B cell (primary cell): ENCODE measurements around the gene INSRR. TPM values are rescaled to one million over a fixed set of nuclear protein-coding genes. Genes with fewer than 3 reads are reported as not detected.

ENCODE experiments used
- ATAC-seq: fragments of 200-7000 bp; cut with Tn5 transposase; one replicate; pipeline ENCODE4 v1.10.0; 2021; ENCODE audit warnings: low read depth, mild to moderate bottlenecking, moderate number of reproducible peaks, moderate library complexity
- CTCF ChIA-PET: fragments of 350-600 bp; sonication (Branson Sonifier 250); formaldehyde crosslinking; loops from one replicate; lab custom pipeline; 2021; ENCODE audit warnings: antibody characterized with exemption, inconsistent platforms; lab: Charles Lee
- POLR2A ChIA-PET: fragments of 350-600 bp; sonication (Branson Sonifier 250); formaldehyde crosslinking; loops from one replicate; lab custom pipeline; 2021; ENCODE audit warnings: antibody characterized with exemption; lab: Charles Lee
- DNase-seq: peaks from one replicate; pipeline ENCODE4 v3.0.0; 2013
- H2AFZ ChIP-seq: 2 replicates; pipeline ENCODE4 v1.6.1; 2012; ENCODE audit warnings: mild to moderate bottlenecking, low read depth, low read length; ENCODE audit not compliant: insufficient read depth, poor library complexity, severe bottlenecking
- H3K27ac ChIP-seq, 2 donors: 1 replicate in 1 of 2; 2 replicates in 1 of 2; pipeline ENCODE4 v1.5.1; 2012 to 2013; ENCODE audit warnings: low read length in 2 of 2, mild to moderate bottlenecking in 2 of 2, moderate library complexity in 1 of 2
- H3K27me3 ChIP-seq, 4 experiments: fragments of 200-600 bp in 1 of 4; sonication (generic) in 1 of 4; replicated peaks in 1 of 4; 1 replicate in 2 of 4; 2 replicates in 2 of 4; pipeline versions ENCODE4 v1.6.1 to v1.7.0; 2013 to 2016; ENCODE audit warnings: low read length in 3 of 4, mild to moderate bottlenecking in 2 of 4, mixed read lengths in 1 of 4, moderate library complexity in 1 of 4; ENCODE audit not compliant: insufficient read depth in 4 of 4, control insufficient read depth in 3 of 4; ENCODE audit errors: control extremely low read depth in 1 of 4
- H3K36me3 ChIP-seq, 2 experiments: replicated peaks in 1 of 2; 1 replicate in 1 of 2; 2 replicates in 1 of 2; pipeline versions ENCODE4 v1.6.1 to v1.7.1; 2013; ENCODE audit warnings: low read length in 1 of 2; ENCODE audit not compliant: insufficient read depth in 2 of 2, control insufficient read depth in 1 of 2; ENCODE audit errors: control extremely low read depth in 1 of 2, extremely low read depth in 1 of 2
- H3K4me1 ChIP-seq, 2 donors: fragments of 200-600 bp in 1 of 2; sonication (generic) in 1 of 2; 1 replicate in 1 of 2; 2 replicates in 1 of 2; pipeline versions ENCODE4 v1.5.1 to v1.6.1; 2013 to 2017; ENCODE audit warnings: low read length in 2 of 2; ENCODE audit not compliant: control insufficient read depth in 2 of 2, insufficient read depth in 2 of 2
- H3K4me2 ChIP-seq: replicated peaks from 2 replicates; pipeline ENCODE3; 2012; ENCODE audit warnings: mild to moderate bottlenecking, low read depth, low read length; ENCODE audit not compliant: poor library complexity, severe bottlenecking
- H3K4me3 ChIP-seq, 5 experiments: fragments of 200-600 bp in 1 of 5; sonication (generic) in 1 of 5; 1 replicate in 3 of 5; 2 replicates in 2 of 5; pipeline versions ENCODE4 v1.5.1 to v1.7.0; 2011 to 2016; ENCODE audit warnings: low read length in 4 of 5, mild to moderate bottlenecking in 4 of 5, low read depth in 2 of 5, control low read depth in 1 of 5, moderate library complexity in 1 of 5; ENCODE audit not compliant: insufficient read depth in 1 of 5; ENCODE audit errors: control extremely low read depth in 1 of 5, extremely low read depth in 1 of 5
- H3K79me2 ChIP-seq: fragments of 200-600 bp; sonication (generic); one replicate; pipeline ENCODE4 v1.6.0; 2016; ENCODE audit warnings: low read length; ENCODE audit not compliant: control insufficient read depth, insufficient read depth
- H3K9ac ChIP-seq: fragments of 200-600 bp; sonication (generic); 2 replicates; pipeline ENCODE4 v1.6.1; 2017; ENCODE audit warnings: mild to moderate bottlenecking, low read length, moderate library complexity
- H3K9me3 ChIP-seq, 3 donors: one replicate each; pipeline versions ENCODE4 v1.6.1 to v1.7.1; 2013; ENCODE audit warnings: low read length in 2 of 3; ENCODE audit not compliant: control insufficient read depth in 2 of 3, insufficient read depth in 1 of 3; ENCODE audit errors: control extremely low read depth in 1 of 3
- H4K20me1 ChIP-seq: 2 replicates; pipeline ENCODE4 v1.6.0; 2012; ENCODE audit warnings: mild to moderate bottlenecking, low read length; ENCODE audit not compliant: insufficient read depth, control insufficient read depth, poor library complexity, severe bottlenecking
- H3K27ac Mint-ChIP-seq: one replicate; pipeline ENCODE4 v1.8.0; 2021; ENCODE audit warnings: mixed read lengths
- H3K27me3 Mint-ChIP-seq: one replicate; pipeline ENCODE4 v1.8.0; 2021; ENCODE audit warnings: mixed read lengths
- H3K4me1 Mint-ChIP-seq: one replicate; pipeline ENCODE4 v1.8.0; 2021; ENCODE audit warnings: mixed read lengths
- H3K4me3 Mint-ChIP-seq: one replicate; pipeline ENCODE4 v1.8.0; 2021; ENCODE audit warnings: mixed read lengths
- H3K9me3 Mint-ChIP-seq: one replicate; pipeline ENCODE4 v1.8.0; 2022; ENCODE audit warnings: mixed read lengths; ENCODE audit not compliant: insufficient read depth
- CTCF ChIP-seq: fragments of 200-600 bp; IDR thresholded peaks from one replicate; pipeline ENCODE4 v1.8.0; 2022; ENCODE audit warnings: antibody characterized with exemption, mild to moderate bottlenecking
- EZH2 ChIP-seq: IDR thresholded peaks from 2 replicates; pipeline ENCODE4 v1.6.1; 2012; ENCODE audit warnings: borderline replicate concordance, low read depth, mild to moderate bottlenecking, moderate library complexity, low read length; ENCODE audit not compliant: insufficient read depth, poor library complexity, severe bottlenecking
- WGBS: methylation state at CpG from one replicate; pipeline ENCODE4 v1.1.5; 2013; ENCODE audit warnings: missing lambda C conversion rate; ENCODE audit not compliant: insufficient coverage; 5-methylcytosine and 5-hydroxymethylcytosine counted together
- intact Hi-C: fragments of 100-400 bp; cut with micrococcal nuclease; formaldehyde crosslinking; loops from one replicate; pipeline ENCODE4 v1.10.0; 2022
- polyA plus RNA-seq: library from polyadenylated mRNA; depleted of rRNA; stranded (reverse); fragments of >200 nt; gene quantifications from 2 replicates; pipeline ENCODE4 v1.2.3, GENCODE V29; 2012
- total RNA-seq, 2 donors: library from RNA; stranded (reverse); fragments of 120-200 nt in 1 of 2; gene quantifications; 1 replicate in 1 of 2; 2 replicates in 1 of 2; pipeline versions ENCODE4 v1.2.3 to v1.2.4, GENCODE V29; 2013 to 2022

Gene INSRR
- total and polyA plus RNA-seq, 2 donors (not counting 1 experiment from before 2014, with no cell fraction given), result not detected

- Histone ChIP-seq H3K4me3 (no peak overlapping the region), H4K20me1 (no peaks in the 10 kb centered on the region), H3K27me3 (no peaks in the 10 kb centered on the region), H3K4me1 (peaks cover 0 to 6% of the 10 kb centered on the region in 2 donors), H3K9me3 (no peaks in the 10 kb centered on the region), H2AFZ (no peak overlapping the region), H3K36me3 (peaks cover 0 to 10% of the 10 kb centered on the region in 2 experiments), H3K9ac (no peak overlapping the region), H3K79me2 (no peaks in the 10 kb centered on the region), H3K4me2 (no peak overlapping the region), H3K27ac (no peak overlapping the region)
- TF ChIP-seq CTCF, result no peak
- no peak for TF ChIP-seq EZH2
- DNase-seq, result no peak
- ATAC-seq, result no peak
- Mint-ChIP-seq H3K4me3 (no peak overlapping the region), H3K27ac (no peak overlapping the region), H3K9me3 (no peaks in the 10 kb centered on the region), H3K4me1 (peaks cover 4% of the 10 kb centered on the region), H3K27me3 (no peaks in the 10 kb centered on the region)
- intact Hi-C loops, result no loop called here
- CTCF ChIA-PET, result interaction anchor here (1.0 kb wide), 1 partner anchor 9 kb away, joined by 3 read pairs; no protein-coding TSS in a partner anchor
- no CpG with 5 or more reads among the region's 3 CpGs for WGBS
- POLR2A ChIA-PET, result no interaction called here
These were observed 53.0 kb downstream of the INSRR start for GRCh38 chr1:156805766-156806511.

- Histone ChIP-seq H3K9ac (no peak overlapping the region), H3K27me3 (no peaks in the 10 kb centered on the region), H3K9me3 (no peaks in the 10 kb centered on the region), H4K20me1 (no peaks in the 10 kb centered on the region), H3K4me1 (peaks cover 0 to 6% of the 10 kb centered on the region in 2 donors), H3K4me3 (no peak overlapping the region), H3K27ac (no peak overlapping the region), H2AFZ (no peak overlapping the region), H3K36me3 (peaks cover 0 to 22% of the 10 kb centered on the region in 2 experiments), H3K79me2 (no peaks in the 10 kb centered on the region), H3K4me2 (no peak overlapping the region)
- Mint-ChIP-seq H3K4me3 (no peak overlapping the region), H3K27me3 (no peaks in the 10 kb centered on the region), H3K4me1 (peaks cover 4% of the 10 kb centered on the region), H3K27ac (no peak overlapping the region), H3K9me3 (no peaks in the 10 kb centered on the region)
- ChIA-PET CTCF (interaction anchor here (0.7 to 1.0 kb wide), 2 partner anchors 8 to 38 kb away, joined by 3 read pairs; no protein-coding TSS in a partner anchor), POLR2A (no interaction called here)
- no peak for TF ChIP-seq EZH2
- TF ChIP-seq CTCF, result no peak
- DNase-seq, result no peak
- intact Hi-C loops, result no loop called here
- WGBS, result 60% methylated on average over 6 of the region's 6 CpGs
- ATAC-seq, result no peak
These were observed 54.2 kb downstream of the INSRR start for GRCh38 chr1:156804572-156805243.
